Peyer's patch (tissue), 4 donors: ENCODE results near the gene CALU. TPM values are rescaled to one million over a fixed set of nuclear protein-coding genes. Genes with fewer than 3 reads are reported as not detected.

ENCODE experiments used
- DNase-seq, 3 donors: peaks; one replicate each; pipeline ENCODE4 v3.0.0-alpha.2; 2017 to 2019
- H3K27ac ChIP-seq, 4 donors: fragments of 200-600 bp; sonication (generic); one replicate each; pipeline ENCODE4 v1.5.1; 2016 to 2019
- H3K27me3 ChIP-seq, 2 donors: fragments of 200-600 bp; sonication (generic); one replicate each; pipeline ENCODE4 v1.5.1; 2019
- H3K36me3 ChIP-seq, 3 donors: fragments of 200-600 bp; sonication (generic); one replicate each; pipeline ENCODE4 v1.5.1; 2016 to 2019
- H3K4me1 ChIP-seq, 4 donors: fragments of 200-600 bp; sonication (generic); one replicate each; pipeline ENCODE4 v1.5.1; 2016 to 2019
- H3K4me3 ChIP-seq, 4 donors: fragments of 200-600 bp; sonication (generic); 1 replicate in 3 of 4; 2 replicates in 1 of 4; pipeline ENCODE4 v1.5.1; 2016 to 2019; ENCODE audit warnings: mild to moderate bottlenecking in 1 of 4
- H3K9me3 ChIP-seq, 4 donors: fragments of 200-600 bp; sonication (generic); one replicate each; pipeline ENCODE4 v1.5.1; 2016 to 2019; ENCODE audit warnings: mild to moderate bottlenecking in 1 of 4
- CTCF ChIP-seq, 6 experiments: fragments of 450-650 bp in 4 of 6; fragments of 200-600 bp in 2 of 6; sonication (generic) in 1 of 6; IDR thresholded peaks; one replicate each; pipeline ENCODE4 v1.5.1; 2017 to 2019; ENCODE audit warnings: antibody characterized with exemption in 6 of 6, mild to moderate bottlenecking in 3 of 6, moderate library complexity in 1 of 6
- POLR2A ChIP-seq, 2 donors: fragments of 450-650 bp; IDR thresholded peaks; one replicate each; pipeline ENCODE4 v1.5.1; 2017; ENCODE audit warnings: antibody characterized with exemption in 2 of 2, mild to moderate bottlenecking in 2 of 2, moderate library complexity in 2 of 2
- total RNA-seq, 4 donors: library from RNA; depleted of rRNA; stranded (reverse); fragments of >200 nt; gene quantifications; one replicate each; pipeline ENCODE4 v1.1.0, GENCODE V29; 2016

Gene CALU
- total RNA-seq, 4 donors from 2014 or later = 21.6 to 42.1 (median 27.6) TPM

GRCh38 chr7:128759242-128759641 lies 20.1 kb downstream of the CALU start:
- H3K27ac ChIP-seq = no peak overlapping the region
- no peak for DNase-seq
- no peaks in the 10 kb centered on the region for H3K27me3 ChIP-seq
- TF ChIP-seq POLR2A (IDR thresholded peaks at IDR 0.05) (no peak), CTCF (IDR thresholded peaks at IDR 0.05) (no peak)
- no peaks in the 10 kb centered on the region for H3K9me3 ChIP-seq
- H3K4me1 ChIP-seq = no peaks in the 10 kb centered on the region
- no peak overlapping the region for H3K4me3 ChIP-seq
- H3K36me3 ChIP-seq = peaks cover 0 to 76% (median 0%) of the 10 kb centered on the region in 3 donors

- TF ChIP-seq CTCF (IDR thresholded peaks at IDR 0.05) (no peak), POLR2A (IDR thresholded peaks at IDR 0.05) (no peak)
- no peak overlapping the region for H3K27ac ChIP-seq
- no peak for DNase-seq
- no peaks in the 10 kb centered on the region for H3K9me3 ChIP-seq
- no peaks in the 10 kb centered on the region for H3K27me3 ChIP-seq
- H3K4me1 ChIP-seq = no peaks in the 10 kb centered on the region
- H3K36me3 ChIP-seq = peaks cover 0 to 86% (median 0%) of the 10 kb centered on the region in 3 donors
- H3K4me3 ChIP-seq = no peak overlapping the region
These were observed 24.4 kb downstream of the CALU start for GRCh38 chr7:128763541-128763940.

- no peak overlapping the region for H3K4me3 ChIP-seq
- no peaks in the 10 kb centered on the region for H3K9me3 ChIP-seq
- H3K4me1 ChIP-seq = no peaks in the 10 kb centered on the region
- no peak for DNase-seq
- H3K27ac ChIP-seq = no peak overlapping the region
- peaks cover 0 to 84% (median 6%) of the 10 kb centered on the region in 3 donors for H3K36me3 ChIP-seq
- H3K27me3 ChIP-seq = no peaks in the 10 kb centered on the region
- TF ChIP-seq CTCF (IDR thresholded peaks at IDR 0.05) (no peak), POLR2A (IDR thresholded peaks at IDR 0.05) (no peak)
These were observed 28.4 kb downstream of the CALU start for GRCh38 chr7:128767475-128768110.

GRCh38 chr7:128770233-128770632 lies 31.1 kb downstream of the CALU start:
- Histone ChIP-seq H3K36me3 (peaks cover 0 to 65% (median 6%) of the 10 kb centered on the region in 3 donors), H3K27ac (no peak overlapping the region), H3K4me1 (no peaks in the 10 kb centered on the region), H3K4me3 (no peak overlapping the region), H3K27me3 (no peaks in the 10 kb centered on the region), H3K9me3 (no peaks in the 10 kb centered on the region)
- TF ChIP-seq POLR2A (IDR thresholded peaks at IDR 0.05) (no peak), CTCF (IDR thresholded peaks at IDR 0.05) (no peak)
- no peak for DNase-seq

GRCh38 chr7:128773604-128774003 lies 34.4 kb downstream of the CALU start:
- no peak for DNase-seq
- TF ChIP-seq POLR2A (IDR thresholded peaks at IDR 0.05) (no peak), CTCF (IDR thresholded peaks at IDR 0.05) (no peak)
- Histone ChIP-seq H3K36me3 (peaks cover 0 to 41% (median 6%) of the 10 kb centered on the region in 3 donors), H3K4me3 (no peak overlapping the region), H3K9me3 (no peaks in the 10 kb centered on the region), H3K27ac (no peak overlapping the region), H3K27me3 (no peaks in the 10 kb centered on the region), H3K4me1 (no peaks in the 10 kb centered on the region)
